HPDE6-E6E7 (cell line): Measurements from ENCODE around the gene EFHD1.
"Not testable (repeated sequence)": the region's sequence is repeated elsewhere in the genome, so short reads cannot be mapped to it uniquely, and the experiment has no call there.

Source experiments
- DNase-seq: peaks from one replicate; pipeline ENCODE4 v3.0.0; 2011; ENCODE audit warnings: missing footprints; ENCODE audit errors: extremely low spot score

EFHD1 gene

GRCh38 chr2:232647261-232647660, 13.9 kb downstream of the EFHD1 start:
- no peak for DNase-seq

- no peak for DNase-seq
Observed at GRCh38 chr2:232649033-232649432, 15.6 kb downstream of the EFHD1 start.

- DNase-seq, result no peak
Observed at GRCh38 chr2:232652505-232652851, 19.1 kb downstream of the EFHD1 start.

GRCh38 chr2:232653441-232653840, 20.0 kb downstream of the EFHD1 start:
- DNase-seq, result no peak

GRCh38 chr2:232655392-232655791, 22.0 kb downstream of the EFHD1 start:
- DNase-seq, result no peak

- no peak for DNase-seq
Observed at GRCh38 chr2:232658217-232658785, 24.9 kb downstream of the EFHD1 start.

GRCh38 chr2:232659359-232659758, 26.0 kb downstream of the EFHD1 start:
- DNase-seq, result no peak

- no peak for DNase-seq
Observed at GRCh38 chr2:232662486-232663260, 29.3 kb downstream of the EFHD1 start.

- DNase-seq, result no peak
Observed at GRCh38 chr2:232666051-232666805, 32.8 kb downstream of the EFHD1 start.

- DNase-seq, result no peak
Observed at GRCh38 chr2:232667989-232668583, 34.7 kb downstream of the EFHD1 start.

- no peak for DNase-seq
Observed at GRCh38 chr2:232668805-232669444, 35.5 kb downstream of the EFHD1 start.

GRCh38 chr2:232672588-232672987, 39.2 kb downstream of the EFHD1 start:
- no peak for DNase-seq

GRCh38 chr2:232674491-232674890, 41.1 kb downstream of the EFHD1 start:
- no peak for DNase-seq

GRCh38 chr2:232675381-232675780, 42.0 kb downstream of the EFHD1 start:
- DNase-seq, result no peak

GRCh38 chr2:232680006-232680405, 46.6 kb downstream of the EFHD1 start:
- DNase-seq, result no peak

GRCh38 chr2:232681527-232681926, 48.1 kb downstream of the EFHD1 start:
- DNase-seq, result no peak

GRCh38 chr2:232683368-232683767, 50.0 kb downstream of the EFHD1 start:
- no peak for DNase-seq

- not testable (repeated sequence) for DNase-seq
Observed at GRCh38 chr2:232685391-232685790, 52.0 kb downstream of the EFHD1 start.

- DNase-seq, result no peak
Observed at GRCh38 chr2:232687382-232688160, 54.2 kb downstream of the EFHD1 start.

- DNase-seq, result no peak
Observed at GRCh38 chr2:232688201-232688600, 54.8 kb downstream of the EFHD1 start.
